PC-9 (cell line): Measurements from ENCODE around the gene EFTUD2. TPM values are rescaled to one million over a fixed set of nuclear protein-coding genes. Genes with fewer than 3 reads are reported as not detected.
A peak's percentile ranks its signal among the peaks of the same experiment; 100 is the strongest.
"Not testable (repeated sequence)": the region's sequence is repeated elsewhere in the genome, so short reads cannot be mapped to it uniquely, and the experiment has no call there.

Experiments used
- BruUV-seq: library from RNA; stranded (reverse); fragments of 400-500 nt; replicated peaks from 2 replicates; lab custom pipeline; 2021; lab: Mats Ljungman, UMichigan
- CTCF ChIA-PET: fragments of 300-600 bp; sonication (Branson Sonifier 250); formaldehyde crosslinking; loops from one replicate; lab custom pipeline; 2022; ENCODE audit warnings: antibody characterized with exemption; lab: Charles Lee
- POLR2A ChIA-PET: fragments of 300-600 bp; sonication (Branson Sonifier 250); formaldehyde crosslinking; loops from one replicate; lab custom pipeline; 2022; ENCODE audit warnings: antibody characterized with exemption; ENCODE audit not compliant: unreplicated experiment; lab: Charles Lee
- DNase-seq, 2 experiments: peaks; one replicate each; pipeline versions ENCODE4 v3.0.0 to v3.0.0-alpha.2; 2015 to 2022; ENCODE audit warnings: mixed read lengths in 1 of 2
- H2AFZ ChIP-seq: fragments of 200-600 bp; sonication (generic); 2 replicates; pipeline ENCODE4 v1.8.1; 2017; ENCODE audit warnings: antibody characterized with exemption
- H3F3A ChIP-seq: fragments of 200-600 bp; sonication (generic); 2 replicates; pipeline ENCODE4 v1.8.1; 2017; ENCODE audit warnings: antibody characterized with exemption, mild to moderate bottlenecking, low read depth; ENCODE audit not compliant: insufficient read depth
- H3K27ac ChIP-seq: fragments of 200-600 bp; sonication (generic); 2 replicates; pipeline ENCODE4 v1.6.1; 2016; ENCODE audit warnings: mixed run types
- H3K27me3 ChIP-seq: fragments of 200-600 bp; sonication (generic); 2 replicates; pipeline ENCODE4 v1.6.1; 2016; ENCODE audit warnings: low read depth, mixed run types; ENCODE audit not compliant: insufficient read depth
- H3K36me3 ChIP-seq: fragments of 200-600 bp; sonication (generic); 2 replicates; pipeline ENCODE4 v1.6.1; 2016; ENCODE audit warnings: low read depth, mixed run types
- H3K4me1 ChIP-seq: fragments of 200-600 bp; sonication (generic); replicated peaks from 2 replicates; pipeline ENCODE4 v1.6.1; 2016; ENCODE audit warnings: mixed run types; ENCODE audit not compliant: insufficient read depth
- H3K4me2 ChIP-seq: fragments of 200-600 bp; sonication (generic); 2 replicates; pipeline ENCODE4 v1.6.1; 2017; ENCODE audit warnings: mixed run types
- H3K4me3 ChIP-seq: fragments of 200-600 bp; sonication (generic); 2 replicates; pipeline ENCODE4 v1.6.1; 2016; ENCODE audit warnings: mixed run types
- H3K79me2 ChIP-seq: fragments of 200-600 bp; sonication (generic); 2 replicates; pipeline ENCODE4 v1.6.1; 2017; ENCODE audit warnings: low read depth, mixed run types
- H3K9me2 ChIP-seq: fragments of 200-600 bp; sonication (generic); 2 replicates; pipeline ENCODE4 v1.8.1; 2017; ENCODE audit warnings: mild to moderate bottlenecking; ENCODE audit not compliant: insufficient read depth
- H3K9me3 ChIP-seq: fragments of 200-600 bp; sonication (generic); 2 replicates; pipeline ENCODE4 v1.8.1; 2016; ENCODE audit warnings: low read depth; ENCODE audit not compliant: insufficient read depth
- H4K20me1 ChIP-seq: fragments of 200-600 bp; sonication (generic); 2 replicates; pipeline ENCODE4 v1.8.1; 2017; ENCODE audit not compliant: insufficient read depth
- CTCF ChIP-seq: fragments of 200-600 bp; sonication (generic); conservative IDR thresholded peaks from 2 replicates; pipeline ENCODE4 v1.6.1; 2017; ENCODE audit warnings: mixed run types, antibody characterized with exemption, mild to moderate bottlenecking, moderate library complexity
- EZH2 ChIP-seq: fragments of 200-600 bp; sonication (generic); IDR thresholded peaks from 2 replicates; pipeline ENCODE4 v1.8.0; 2017; ENCODE audit warnings: antibody characterized with exemption, low read depth
- intact Hi-C: fragments of 100-400 bp; cut with micrococcal nuclease; formaldehyde crosslinking; loops from one replicate; pipeline ENCODE4 v1.10.0; 2022; ENCODE audit not compliant: unreplicated experiment
- total RNA-seq: library from RNA; stranded (reverse); gene quantifications from 2 replicates; pipeline ENCODE4 v1.2.3, GENCODE V29; 2021

Gene EFTUD2
- total RNA-seq, 1 experiment from 2014 or later, result 126 TPM

GRCh38 chr17:44947461-44948314 lies 48.4 kb upstream of the EFTUD2 start, which contains the start of gene KIF18B:
Gene KIF18B, minus strand, starts transcription at chr17:44947773. Its CDS starts 11,429 bp downstream, at chr17:44936344.
- Histone ChIP-seq H3K9me3 (no peaks in the 10 kb centered on the region), H3K27ac (peak within 1 kb of the TSS; percentile 41; the same call in 1 of the 2 replicates), H3K4me1 (peaks cover 27% of the 10 kb centered on the region), H4K20me1 (no peaks in the 10 kb centered on the region), H2AFZ (peak within 1 kb of the TSS; percentile 91), H3K4me3 (peak within 1 kb of the TSS; percentile 86), H3K9me2 (no peaks in the 10 kb centered on the region), H3K4me2 (peak within 1 kb of the TSS; percentile 81), H3K27me3 (no peaks in the 10 kb centered on the region), H3K36me3 (0 out of 2 replicates have a peak, but pooled peaks cover 4% of the 10 kb centered on the region), H3K79me2 (peaks cover 47% of the 10 kb centered on the region), H3F3A (0 out of 2 replicates have a peak, but pooled peaks cover 7% of the 10 kb centered on the region)
- POLR2A ChIA-PET, result interaction anchor here (0.9 kb wide), 1 partner anchor 100 kb away, joined by 5 read pairs; no protein-coding TSS in a partner anchor
- CTCF ChIA-PET, result no interaction called here
- BruUV-seq, result TSS peak; percentile 100
- intact Hi-C loops, result loop anchor here (2.0 kb wide), 1 partner anchor 33 kb away; no protein-coding TSS in a partner anchor
- no peak for TF ChIP-seq EZH2
- no peak for TF ChIP-seq CTCF
- DNase-seq, result peak; percentile 87 to 88

GRCh38 chr17:44945652-44946051 lies 46.4 kb upstream of the EFTUD2 start:
- H3K27me3 ChIP-seq, H3K36me3 ChIP-seq, H3K27ac ChIP-seq, H2AFZ ChIP-seq, H4K20me1 ChIP-seq, H3K9me3 ChIP-seq, DNase-seq, H3K9me2 ChIP-seq, BruUV-seq, POLR2A ChIA-PET, H3K4me3 ChIP-seq: not testable (repeated sequence)
- Histone ChIP-seq H3K4me2 (peak overlapping the region; percentile 81; the same call in 1 of the 2 replicates), H3K4me1 (peaks cover 46% of the 10 kb centered on the region), H3K79me2 (peaks cover 67% of the 10 kb centered on the region), H3F3A (peaks cover 16% of the 10 kb centered on the region)
- intact Hi-C loops, result loop anchor here (2.0 kb wide), 1 partner anchor 35 kb away; no protein-coding TSS in a partner anchor
- CTCF ChIA-PET, result interaction anchor here (0.6 to 0.7 kb wide), 2 partner anchors 276 to 480 kb away, joined by 3 to 4 read pairs; partner anchors contain the start of gene FMNL1

GRCh38 chr17:44942456-44942855 lies 43.2 kb upstream of the EFTUD2 start:
- H3K4me2 ChIP-seq, result no peak overlapping the region
- H3K27ac ChIP-seq, result no peak overlapping the region
- ChIA-PET POLR2A (no interaction called here), CTCF (interaction anchor here (0.5 to 0.6 kb wide), 2 partner anchors 79 to 180 kb away, joined by 4 to 6 read pairs; no protein-coding TSS in a partner anchor)
- no peaks in the 10 kb centered on the region for H3K9me3 ChIP-seq
- H3K27me3 ChIP-seq, result no peaks in the 10 kb centered on the region
- no TSS peak for BruUV-seq
- H3F3A ChIP-seq, result peaks cover 29% of the 10 kb centered on the region
- peaks cover 12% of the 10 kb centered on the region for H3K36me3 ChIP-seq
- no peak for DNase-seq
- H3K4me1 ChIP-seq, result peaks cover 53% of the 10 kb centered on the region
- H3K9me2 ChIP-seq, result no peaks in the 10 kb centered on the region
- intact Hi-C loops, result loop anchor here (5.0 kb wide), 1 partner anchor 75 kb away; no protein-coding TSS in a partner anchor
- H4K20me1 ChIP-seq, result no peaks in the 10 kb centered on the region; the same call in 1 of the 2 replicates
- no peak overlapping the region for H2AFZ ChIP-seq
- TF ChIP-seq EZH2, result no peak
- TF ChIP-seq CTCF, result no peak
- no peak overlapping the region for H3K4me3 ChIP-seq
- H3K79me2 ChIP-seq, result peaks cover 99% of the 10 kb centered on the region
